SKM-1 (cell line): ENCODE results near the gene UGT2A3.

ENCODE experiments used
- DNase-seq: peaks from one replicate; lab custom pipeline; 2025; ENCODE audit not compliant: unreplicated experiment; lab: John Stamatoyannopoulos, UW

The UGT2A3 gene

DNA sequence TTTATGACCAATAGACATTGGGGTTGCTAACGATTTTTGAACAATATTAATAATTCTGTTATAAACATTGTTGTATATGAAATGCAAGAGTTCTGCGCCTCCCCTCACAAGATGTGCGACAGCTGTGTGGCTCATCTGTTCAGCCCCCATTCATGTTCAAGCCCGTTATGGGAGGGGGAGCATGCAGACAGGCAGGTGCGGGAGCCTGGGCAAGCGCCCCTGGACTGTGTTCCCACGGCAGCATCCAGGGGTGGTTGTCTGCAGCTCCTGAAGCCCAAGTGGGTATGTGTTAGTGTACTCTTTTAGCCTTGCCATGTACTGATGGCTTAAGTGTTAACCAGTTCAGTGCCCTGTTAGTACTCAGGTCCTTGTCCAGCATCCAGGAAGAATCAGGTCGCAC, 34.6 kb downstream of the UGT2A3 start:
- no peak for DNase-seq

DNA sequence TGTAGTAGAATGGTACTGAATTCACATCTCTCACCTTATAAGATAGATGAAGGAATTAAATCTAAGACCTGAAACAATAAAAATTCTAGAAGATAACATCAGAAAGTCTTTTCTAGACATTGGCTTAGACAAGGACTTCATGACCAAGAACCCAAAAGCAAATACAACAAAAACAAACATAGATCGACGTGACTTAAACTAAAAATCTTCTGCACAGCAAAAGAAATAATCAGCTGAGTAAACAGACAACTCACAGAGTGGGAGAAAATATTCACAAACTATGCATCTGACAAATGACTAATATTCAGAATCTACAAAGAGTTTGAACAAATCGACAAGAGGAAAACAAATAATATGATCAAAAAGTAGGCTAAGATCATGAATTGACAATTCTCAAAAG, 38.8 kb downstream of the UGT2A3 start:
- no peak for DNase-seq

- DNase-seq: no peak
Observed at GRCh38 chr4:68909385-68909784, 42.2 kb downstream of the UGT2A3 start.

DNA sequence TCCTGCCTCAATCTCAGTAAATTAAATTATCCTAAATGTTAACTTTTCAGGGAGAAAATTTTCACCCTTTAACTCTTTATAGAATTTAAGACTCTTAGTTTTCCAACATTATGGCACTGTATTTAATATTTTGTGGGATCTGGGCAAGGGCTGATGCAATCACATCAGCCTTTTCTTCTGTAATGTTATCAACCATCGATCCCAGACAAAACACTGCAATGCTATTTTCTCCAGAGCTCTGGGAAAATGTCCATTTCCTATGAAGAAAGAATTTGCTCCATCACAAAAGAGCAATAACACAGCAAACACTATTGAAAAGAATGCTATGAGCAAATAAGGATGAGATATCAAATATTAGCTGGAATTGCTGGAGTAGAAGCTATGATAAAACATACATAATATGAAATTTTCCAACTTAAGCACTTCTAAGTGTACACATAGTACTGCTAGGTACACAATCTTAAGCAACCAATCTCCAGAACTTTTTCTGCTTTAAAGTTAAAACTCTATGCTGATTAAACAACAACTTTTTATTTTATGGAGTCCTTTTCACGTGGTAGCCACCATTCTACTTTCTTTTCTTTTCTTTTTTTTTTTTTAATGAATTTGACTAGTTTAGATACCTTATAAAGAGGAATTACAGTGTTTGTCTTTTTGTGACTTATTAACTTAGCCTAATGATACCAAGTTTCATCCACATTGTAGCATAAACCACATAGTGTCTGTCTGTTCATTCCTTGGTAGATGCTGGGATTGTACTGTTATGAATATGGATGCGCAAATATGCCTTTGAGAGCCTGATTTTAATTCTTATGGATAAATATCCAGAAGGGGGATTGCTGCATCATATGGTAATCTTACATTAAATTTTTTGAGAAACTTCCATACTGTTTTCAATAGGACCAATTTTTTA, 43.6 kb downstream of the UGT2A3 start:
- no peak for DNase-seq

DNA sequence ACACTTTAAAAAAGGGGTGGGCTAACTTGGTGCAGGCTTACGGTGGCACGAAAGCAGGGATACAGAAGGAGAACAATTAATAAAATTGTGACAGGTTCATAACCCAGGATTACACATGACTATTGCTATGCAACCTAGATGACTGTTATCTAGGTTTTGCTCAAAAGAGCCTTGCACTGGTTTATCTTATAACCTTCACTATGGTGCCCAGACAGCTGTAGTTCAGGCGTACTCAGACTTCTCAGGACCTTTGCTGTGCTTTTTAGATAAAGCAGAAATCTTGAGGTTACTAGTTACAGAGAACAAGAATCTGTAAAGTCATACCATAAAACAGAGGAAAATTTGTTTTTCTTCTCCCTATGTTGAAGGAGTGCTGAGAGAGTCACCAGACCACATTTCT, 44.4 kb downstream of the UGT2A3 start:
- DNase-seq: no peak

GRCh38 chr4:68906780-68907137, 44.8 kb downstream of the UGT2A3 start:
- DNase-seq: no peak

GRCh38 chr4:68905939-68906779, 45.4 kb downstream of the UGT2A3 start:
- DNase-seq: no peak

DNA sequence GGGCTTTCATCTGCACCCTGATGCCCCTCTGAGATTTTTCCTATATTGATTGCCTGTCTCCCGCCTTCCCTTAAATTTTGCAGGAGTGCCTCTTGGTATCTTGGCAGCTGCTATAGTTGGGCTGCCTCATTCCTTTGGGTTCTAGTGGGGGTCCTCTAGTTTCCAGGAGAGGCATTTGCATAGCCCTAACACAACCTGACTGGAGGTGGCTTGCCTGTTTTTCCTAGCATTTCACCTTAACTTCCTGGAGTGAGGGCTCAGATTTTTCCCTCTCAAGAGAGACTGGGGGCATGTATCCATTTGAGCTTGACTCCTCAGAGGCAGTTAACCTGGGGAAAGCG, 46.0 kb downstream of the UGT2A3 start:
- DNase-seq: no peak

GRCh38 chr4:68904786-68905185, 46.8 kb downstream of the UGT2A3 start:
- no peak for DNase-seq

- no peak for DNase-seq
Observed at GRCh38 chr4:68896749-68897148, 54.9 kb downstream of the UGT2A3 start.

- DNase-seq: no peak
Observed at GRCh38 chr4:68895561-68896198, 55.9 kb downstream of the UGT2A3 start.

- DNase-seq: no peak
Observed at GRCh38 chr4:68892861-68893260, 58.7 kb downstream of the UGT2A3 start.

- no peak for DNase-seq
Observed at GRCh38 chr4:68891678-68892077, 59.9 kb downstream of the UGT2A3 start.

- no peak for DNase-seq
Observed at GRCh38 chr4:68885545-68885944, 66.1 kb downstream of the UGT2A3 start.

DNA sequence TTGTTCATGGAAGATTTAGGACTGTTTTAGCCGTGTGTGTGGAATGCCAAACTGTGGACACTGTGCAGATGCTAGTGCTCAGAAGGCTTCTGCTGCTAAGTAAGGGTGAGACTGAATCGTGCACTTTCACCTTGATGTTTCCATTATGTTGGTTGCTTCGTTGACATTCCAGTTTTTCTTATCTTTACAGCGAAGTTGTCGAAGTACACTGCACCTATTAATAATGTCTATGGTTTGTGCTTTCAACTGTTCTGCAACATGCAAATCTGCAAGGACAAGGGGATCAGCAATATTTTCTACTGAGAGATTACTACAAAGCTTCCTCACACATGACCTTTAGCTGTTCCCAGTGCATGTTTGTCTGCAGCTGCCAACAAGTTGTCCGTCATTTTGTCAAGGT, 67.7 kb downstream of the UGT2A3 start:
- no peak for DNase-seq
